ENCODE data around the gene MORC2.

The MORC2 gene

GRCh38 chr22:30906946-30907345 is 61.6 kb downstream of the MORC2 start:
- no peak overlapping the region for H3K4me3 ChIP-seq (ENCODE audit: low read depth, low read length)
- no peak for TF ChIP-seq CTCF (IDR thresholded peaks at IDR 0.05; ENCODE audit: low read depth, low read length)

GRCh38 chr22:30906411-30906810 is 62.2 kb downstream of the MORC2 start:
- H3K4me3 ChIP-seq (ENCODE audit: low read depth, low read length) = no peak overlapping the region
- TF ChIP-seq CTCF (IDR thresholded peaks at IDR 0.05; ENCODE audit: low read depth, low read length) = no peak

- no peak overlapping the region for H3K4me3 ChIP-seq (ENCODE audit: low read depth, low read length)
- TF ChIP-seq CTCF (IDR thresholded peaks at IDR 0.05; ENCODE audit: low read depth, low read length) = no peak
These were observed 62.8 kb downstream of the MORC2 start for GRCh38 chr22:30905696-30906341.

- no peak overlapping the region for H3K4me3 ChIP-seq (ENCODE audit: low read depth, low read length)
- no peak for TF ChIP-seq CTCF (IDR thresholded peaks at IDR 0.05; ENCODE audit: low read depth, low read length)
These were observed 64.6 kb downstream of the MORC2 start for GRCh38 chr22:30903876-30904460.

GRCh38 chr22:30902496-30903357 is 65.8 kb downstream of the MORC2 start:
- H3K4me3 ChIP-seq (ENCODE audit: low read depth, low read length) = no peak overlapping the region
- no peak for TF ChIP-seq CTCF (IDR thresholded peaks at IDR 0.05; ENCODE audit: low read depth, low read length)

- no peak for TF ChIP-seq CTCF (IDR thresholded peaks at IDR 0.05; ENCODE audit: low read depth, low read length)
- no peak overlapping the region for H3K4me3 ChIP-seq (ENCODE audit: low read depth, low read length)
These were observed 74.2 kb downstream of the MORC2 start for GRCh38 chr22:30894371-30894740.

Data from WI38 (cell line).